WTC11 (cell line): ENCODE measurements around the gene PVALEF. TPM values are rescaled to one million over a fixed set of nuclear protein-coding genes. Genes with fewer than 3 reads are reported as not detected.

Experiments used
- ATAC-seq: fragments of 200-7000 bp; cut with Tn5 transposase; 2 replicates; pipeline ENCODE4 v1.10.0; 2021; ENCODE audit warnings: mild to moderate bottlenecking, moderate library complexity
- CTCF ChIA-PET: fragments of 300-600 bp; sonication (Branson Sonifier 250); formaldehyde crosslinking; loops from one replicate; lab custom pipeline; 2021; ENCODE audit warnings: antibody characterized with exemption; lab: Charles Lee
- POLR2A ChIA-PET: fragments of 350-600 bp; sonication (Branson Sonifier 250); formaldehyde crosslinking; loops from one replicate; lab custom pipeline; 2021; ENCODE audit warnings: antibody characterized with exemption; lab: Charles Lee
- DNase-seq: peaks from one replicate; pipeline ENCODE4 v3.0.0; 2021; ENCODE audit warnings: low spot score
- H3K27ac Mint-ChIP-seq: 2 replicates; pipeline ENCODE4 v1.8.0; 2021; ENCODE audit warnings: mixed read lengths
- H3K27me3 Mint-ChIP-seq: 2 replicates; pipeline ENCODE4 v1.8.0; 2021; ENCODE audit warnings: low read depth, mild to moderate bottlenecking, moderate library complexity, mixed read lengths
- H3K36me3 Mint-ChIP-seq: 2 replicates; pipeline ENCODE4 v1.8.0; 2021; ENCODE audit warnings: mixed read lengths
- H3K4me1 Mint-ChIP-seq: 2 replicates; pipeline ENCODE4 v1.8.0; 2022; ENCODE audit warnings: mixed read lengths
- H3K4me3 Mint-ChIP-seq: 2 replicates; pipeline ENCODE4 v1.8.0; 2021; ENCODE audit warnings: mild to moderate bottlenecking, moderate library complexity, mixed read lengths
- H3K9me3 Mint-ChIP-seq: 2 replicates; pipeline ENCODE4 v1.8.0; 2021; ENCODE audit warnings: mixed read lengths
- FOXJ3 ChIP-seq: sonication (generic); formaldehyde crosslinking; IDR thresholded peaks from 2 replicates; pipeline ENCODE4 v1.9.0; 2021; ENCODE audit warnings: missing genetic modification reagents, mild to moderate bottlenecking, borderline replicate concordance
- FOXP1 ChIP-seq: sonication (generic); formaldehyde crosslinking; IDR thresholded peaks from 2 replicates; pipeline ENCODE4 v1.8.0; 2022; ENCODE audit warnings: missing genetic modification reagents, mild to moderate bottlenecking, moderate library complexity, borderline replicate concordance
- JUN ChIP-seq: sonication (generic); formaldehyde crosslinking; IDR thresholded peaks from 2 replicates; pipeline ENCODE4 v1.8.0; 2023; ENCODE audit warnings: mild to moderate bottlenecking, missing genetic modification reagents
- MAX ChIP-seq: sonication (generic); formaldehyde crosslinking; IDR thresholded peaks from 2 replicates; pipeline ENCODE4 v1.8.0; 2022; ENCODE audit warnings: mild to moderate bottlenecking, missing genetic modification reagents
- MLX ChIP-seq: sonication (generic); formaldehyde crosslinking; IDR thresholded peaks from 2 replicates; pipeline ENCODE4 v1.8.1; 2023; ENCODE audit warnings: mild to moderate bottlenecking, missing genetic modification reagents, moderate library complexity
- MYBL2 ChIP-seq: sonication (generic); formaldehyde crosslinking; IDR thresholded peaks from 2 replicates; pipeline ENCODE4 v1.8.1; 2023; ENCODE audit warnings: mild to moderate bottlenecking, moderate library complexity, missing genetic modification reagents
- NFYB ChIP-seq: sonication (generic); formaldehyde crosslinking; conservative IDR thresholded peaks from 2 replicates; pipeline ENCODE4 v1.8.0; 2022; ENCODE audit warnings: low read depth, missing genetic modification reagents
- OVOL2 ChIP-seq: fragments of 250-450 bp; sonication (Bioruptor Pico); IDR thresholded peaks from 2 replicates; pipeline ENCODE4 v1.9.0; 2021; ENCODE audit warnings: mild to moderate bottlenecking, borderline replicate concordance
- SP1 ChIP-seq: sonication (generic); formaldehyde crosslinking; conservative IDR thresholded peaks from 2 replicates; pipeline ENCODE4 v1.8.1; 2022; ENCODE audit warnings: missing genetic modification reagents
- STAT6 ChIP-seq: sonication (generic); formaldehyde crosslinking; conservative IDR thresholded peaks from 2 replicates; pipeline ENCODE4 v1.8.1; 2023; ENCODE audit warnings: mild to moderate bottlenecking, low read depth, missing genetic modification reagents, moderate library complexity
- TEAD4 ChIP-seq: sonication (generic); formaldehyde crosslinking; IDR thresholded peaks from 2 replicates; pipeline ENCODE4 v1.8.0; 2022; ENCODE audit warnings: mild to moderate bottlenecking, missing genetic modification reagents
- ZBTB21 ChIP-seq: sonication (generic); formaldehyde crosslinking; IDR thresholded peaks from 2 replicates; pipeline ENCODE4 v1.8.1; 2023; ENCODE audit warnings: mild to moderate bottlenecking, missing genetic modification reagents, borderline replicate concordance
- ZNF396 ChIP-seq: fragments of 250-450 bp; sonication (Bioruptor Pico); IDR thresholded peaks from 2 replicates; pipeline ENCODE4 v1.8.0; 2021; ENCODE audit warnings: mild to moderate bottlenecking, moderate library complexity, borderline replicate concordance
- ZNF425 ChIP-seq: fragments of 250-450 bp; sonication (Bioruptor Pico); conservative IDR thresholded peaks from 2 replicates; pipeline ENCODE4 v1.9.0; 2021; ENCODE audit warnings: mild to moderate bottlenecking
- ZNF671 ChIP-seq: fragments of 250-450 bp; sonication (Bioruptor Pico); IDR thresholded peaks from 2 replicates; pipeline ENCODE4 v1.8.0; 2021; ENCODE audit warnings: mild to moderate bottlenecking
- microRNA-seq: library from miRNA; unstranded; fragments of <30 nt; microRNA quantifications from one replicate; pipeline ENCODE4 v1.2.0, GENCODE V29; 2022; ENCODE audit warnings: borderline number of aligned reads
- total RNA-seq: library from RNA; stranded (reverse); gene quantifications from 3 replicates; pipeline ENCODE4 v1.2.3, GENCODE V29; 2021
- TF ChIP-seq, protein P1 (sequence below): sonication (generic); formaldehyde crosslinking; IDR thresholded peaks from 2 replicates; pipeline ENCODE4 v1.8.1; 2023; ENCODE audit warnings: mild to moderate bottlenecking, missing genetic modification reagents, borderline replicate concordance
- TF ChIP-seq, protein P2 (sequence below): sonication (generic); formaldehyde crosslinking; IDR thresholded peaks from 2 replicates; pipeline ENCODE4 v1.8.1; 2023; ENCODE audit warnings: mild to moderate bottlenecking, missing genetic modification reagents

The PVALEF gene
- total RNA-seq, 1 experiment from 2014 or later, result not detected

- no peak overlapping the region for H3K27ac Mint-ChIP-seq
- peaks cover 14% of the 10 kb centered on the region for H3K36me3 Mint-ChIP-seq
- H3K4me1 Mint-ChIP-seq, result no peaks in the 10 kb centered on the region
- CTCF ChIA-PET, result interaction anchor here (0.9 kb wide), 2 partner anchors 89 to 90 kb away, joined by 3 to 4 read pairs; no protein-coding TSS in a partner anchor
- POLR2A ChIA-PET, result no interaction called here
- no peaks in the 10 kb centered on the region for H3K9me3 Mint-ChIP-seq
- no peak overlapping the region for H3K4me3 Mint-ChIP-seq
- H3K27me3 Mint-ChIP-seq, result no peaks in the 10 kb centered on the region; the same call in 1 of the 2 replicates
- ATAC-seq, result no peak
- no peak for TF ChIP-seq ZNF671
- TF ChIP-seq SP1 (CRISPR knock-in tag), result no peak
- no peak for TF ChIP-seq MAX
- TF ChIP-seq, protein P1, sequence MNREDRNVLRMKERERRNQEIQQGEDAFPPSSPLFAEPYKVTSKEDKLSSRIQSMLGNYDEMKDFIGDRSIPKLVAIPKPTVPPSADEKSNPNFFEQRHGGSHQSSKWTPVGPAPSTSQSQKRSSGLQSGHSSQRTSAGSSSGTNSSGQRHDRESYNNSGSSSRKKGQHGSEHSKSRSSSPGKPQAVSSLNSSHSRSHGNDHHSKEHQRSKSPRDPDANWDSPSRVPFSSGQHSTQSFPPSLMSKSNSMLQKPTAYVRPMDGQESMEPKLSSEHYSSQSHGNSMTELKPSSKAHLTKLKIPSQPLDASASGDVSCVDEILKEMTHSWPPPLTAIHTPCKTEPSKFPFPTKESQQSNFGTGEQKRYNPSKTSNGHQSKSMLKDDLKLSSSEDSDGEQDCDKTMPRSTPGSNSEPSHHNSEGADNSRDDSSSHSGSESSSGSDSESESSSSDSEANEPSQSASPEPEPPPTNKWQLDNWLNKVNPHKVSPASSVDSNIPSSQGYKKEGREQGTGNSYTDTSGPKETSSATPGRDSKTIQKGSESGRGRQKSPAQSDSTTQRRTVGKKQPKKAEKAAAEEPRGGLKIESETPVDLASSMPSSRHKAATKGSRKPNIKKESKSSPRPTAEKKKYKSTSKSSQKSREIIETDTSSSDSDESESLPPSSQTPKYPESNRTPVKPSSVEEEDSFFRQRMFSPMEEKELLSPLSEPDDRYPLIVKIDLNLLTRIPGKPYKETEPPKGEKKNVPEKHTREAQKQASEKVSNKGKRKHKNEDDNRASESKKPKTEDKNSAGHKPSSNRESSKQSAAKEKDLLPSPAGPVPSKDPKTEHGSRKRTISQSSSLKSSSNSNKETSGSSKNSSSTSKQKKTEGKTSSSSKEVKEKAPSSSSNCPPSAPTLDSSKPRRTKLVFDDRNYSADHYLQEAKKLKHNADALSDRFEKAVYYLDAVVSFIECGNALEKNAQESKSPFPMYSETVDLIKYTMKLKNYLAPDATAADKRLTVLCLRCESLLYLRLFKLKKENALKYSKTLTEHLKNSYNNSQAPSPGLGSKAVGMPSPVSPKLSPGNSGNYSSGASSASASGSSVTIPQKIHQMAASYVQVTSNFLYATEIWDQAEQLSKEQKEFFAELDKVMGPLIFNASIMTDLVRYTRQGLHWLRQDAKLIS (CRISPR knock-in tag), result no peak
- TF ChIP-seq ZNF396 (CRISPR knock-in tag), result no peak
- no peak for TF ChIP-seq STAT6 (CRISPR knock-in tag)
- TF ChIP-seq, protein P2, sequence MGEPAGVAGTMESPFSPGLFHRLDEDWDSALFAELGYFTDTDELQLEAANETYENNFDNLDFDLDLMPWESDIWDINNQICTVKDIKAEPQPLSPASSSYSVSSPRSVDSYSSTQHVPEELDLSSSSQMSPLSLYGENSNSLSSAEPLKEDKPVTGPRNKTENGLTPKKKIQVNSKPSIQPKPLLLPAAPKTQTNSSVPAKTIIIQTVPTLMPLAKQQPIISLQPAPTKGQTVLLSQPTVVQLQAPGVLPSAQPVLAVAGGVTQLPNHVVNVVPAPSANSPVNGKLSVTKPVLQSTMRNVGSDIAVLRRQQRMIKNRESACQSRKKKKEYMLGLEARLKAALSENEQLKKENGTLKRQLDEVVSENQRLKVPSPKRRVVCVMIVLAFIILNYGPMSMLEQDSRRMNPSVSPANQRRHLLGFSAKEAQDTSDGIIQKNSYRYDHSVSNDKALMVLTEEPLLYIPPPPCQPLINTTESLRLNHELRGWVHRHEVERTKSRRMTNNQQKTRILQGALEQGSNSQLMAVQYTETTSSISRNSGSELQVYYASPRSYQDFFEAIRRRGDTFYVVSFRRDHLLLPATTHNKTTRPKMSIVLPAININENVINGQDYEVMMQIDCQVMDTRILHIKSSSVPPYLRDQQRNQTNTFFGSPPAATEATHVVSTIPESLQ, result no peak
- TF ChIP-seq MLX (CRISPR knock-in tag), result no peak
- no peak for TF ChIP-seq MYBL2 (CRISPR knock-in tag)
- TF ChIP-seq JUN, result no peak
- TF ChIP-seq FOXJ3, result no peak
- TF ChIP-seq ZBTB21 (CRISPR knock-in tag), result no peak
- TF ChIP-seq NFYB (CRISPR knock-in tag), result no peak
- no peak for TF ChIP-seq TEAD4 (CRISPR knock-in tag)
- TF ChIP-seq ZNF425 (CRISPR knock-in tag), result no peak
- TF ChIP-seq OVOL2, result no peak
- TF ChIP-seq FOXP1 (CRISPR knock-in tag), result no peak
- DNase-seq, result no peak
These were observed 66.7 kb downstream of the PVALEF start for GRCh38 chr17:81231766-81232581.

Small RNA genes lying within 50 kb of the gene (microRNA-seq; reads per million reads assigned to microRNA genes)
- gene MIR1250 (3.5 reads per million, percentile 4 among the genes with 10 or more reads in this experiment), gene MIR3065 (not detected), gene MIR338 (not detected), gene MIR657 (not detected)

Other genes with a start within 250 kb of the PVALEF start
- 15.0 to 23.1 TPM (median 19.6 TPM) in 3 replicates for gene CHMP6, start 173.7 kb upstream of the PVALEF start, total RNA-seq
- gene BAIAP2, start 130.4 kb upstream of the PVALEF start, total RNA-seq, result 16.9 to 20.7 TPM (median 18.4 TPM) in 3 replicates
- 2.9 to 4.4 TPM (median 3.0 TPM) in 3 replicates for gene AATK, start 714 bp downstream of the PVALEF start, total RNA-seq
- 32.4 to 35.2 TPM (median 34.3 TPM) in 3 replicates for gene CEP131, start 57.5 kb downstream of the PVALEF start, total RNA-seq
- 32.2 to 40.7 TPM (median 35.4 TPM) in 3 replicates for gene TEPSIN, start 73.5 kb downstream of the PVALEF start, total RNA-seq
- 58.6 to 73.0 TPM (median 59.9 TPM) in 3 replicates for gene NDUFAF8, start 73.8 kb downstream of the PVALEF start, total RNA-seq
- gene SLC38A10, start 129.8 kb downstream of the PVALEF start, total RNA-seq, result 47.0 to 62.4 TPM (median 53.9 TPM) in 3 replicates
- 17.1 to 29.8 TPM (median 21.5 TPM) in 3 replicates for gene BAHCC1, start 229.9 kb downstream of the PVALEF start, total RNA-seq